Measurements from ENCODE around the gene FNDC8. TPM values are rescaled to one million over a fixed set of nuclear protein-coding genes. Genes with fewer than 3 reads are reported as not detected.
A peak's percentile ranks its signal among the peaks of the same experiment; 100 is the strongest.

FNDC8 gene
- total and polyA plus RNA-seq, 9 of the 15 experiments (the other 6 are each of a cell fraction or from before 2014, with no cell fraction given), result 0.04 TPM; not detected in 8

DNA sequence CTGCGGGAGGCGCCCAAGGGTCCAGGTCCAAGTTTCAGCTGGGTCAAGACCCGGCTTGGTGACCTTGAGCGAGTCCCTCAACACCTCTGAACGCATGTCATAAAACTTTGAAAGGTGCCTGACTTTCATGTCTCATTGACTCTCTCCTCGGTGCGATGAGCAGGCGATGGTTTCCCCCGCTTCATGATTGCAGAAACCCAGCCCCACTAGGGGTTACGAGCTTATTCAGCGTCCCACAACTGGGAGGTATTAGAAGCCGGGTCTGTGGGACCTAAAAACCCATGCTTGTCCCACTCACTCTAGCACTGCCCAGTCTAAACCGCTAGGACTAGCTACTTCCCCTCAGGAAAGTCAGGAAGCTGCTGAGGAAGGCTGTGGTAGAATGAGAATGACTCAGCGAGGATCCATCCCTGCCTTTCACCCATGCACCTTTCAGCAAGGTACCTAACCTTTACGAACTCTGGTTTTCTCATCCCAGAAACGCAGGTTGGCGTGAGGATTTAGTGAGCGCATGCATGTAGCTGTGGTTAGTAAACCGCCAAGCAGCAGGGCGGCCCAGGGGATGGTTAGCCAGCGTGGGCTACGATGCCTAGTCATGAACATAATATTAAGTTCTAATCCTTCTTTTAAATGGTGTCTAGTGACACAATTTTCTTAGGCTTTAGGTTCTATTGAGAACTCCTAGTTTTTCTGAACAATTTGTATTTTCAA lies 31.7 kb upstream of the FNDC8 start (continued):
- 0 out of 2 replicates have a peak, but pooled peaks have one; percentile 16 for TF ChIP-seq JUND (IDR thresholded peaks at IDR 0.05; ENCODE audit: borderline replicate concordance, low read depth, low read length)
- TF ChIP-seq JUND (tag; IDR thresholded peaks at IDR 0.05; ENCODE audit: borderline replicate concordance, low read depth, low read length), result no peak
- TF ChIP-seq SUPT5H (IDR thresholded peaks at IDR 0.05), result peak; percentile 43
- TF ChIP-seq MAFG (tag; conservative IDR thresholded peaks at IDR 0.05), result peak; percentile 64
- TF ChIP-seq PHF8 (IDR thresholded peaks at IDR 0.05; ENCODE audit: borderline replicate concordance, low read length), result peak; percentile 56; the same call in 1 of the 2 replicates
- TF ChIP-seq, protein P1, sequence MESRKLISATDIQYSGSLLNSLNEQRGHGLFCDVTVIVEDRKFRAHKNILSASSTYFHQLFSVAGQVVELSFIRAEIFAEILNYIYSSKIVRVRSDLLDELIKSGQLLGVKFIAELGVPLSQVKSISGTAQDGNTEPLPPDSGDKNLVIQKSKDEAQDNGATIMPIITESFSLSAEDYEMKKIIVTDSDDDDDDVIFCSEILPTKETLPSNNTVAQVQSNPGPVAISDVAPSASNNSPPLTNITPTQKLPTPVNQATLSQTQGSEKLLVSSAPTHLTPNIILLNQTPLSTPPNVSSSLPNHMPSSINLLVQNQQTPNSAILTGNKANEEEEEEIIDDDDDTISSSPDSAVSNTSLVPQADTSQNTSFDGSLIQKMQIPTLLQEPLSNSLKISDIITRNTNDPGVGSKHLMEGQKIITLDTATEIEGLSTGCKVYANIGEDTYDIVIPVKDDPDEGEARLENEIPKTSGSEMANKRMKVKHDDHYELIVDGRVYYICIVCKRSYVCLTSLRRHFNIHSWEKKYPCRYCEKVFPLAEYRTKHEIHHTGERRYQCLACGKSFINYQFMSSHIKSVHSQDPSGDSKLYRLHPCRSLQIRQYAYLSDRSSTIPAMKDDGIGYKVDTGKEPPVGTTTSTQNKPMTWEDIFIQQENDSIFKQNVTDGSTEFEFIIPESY (CRISPR knock-in tag; IDR thresholded peaks at IDR 0.05), result peak; percentile 99
- TF ChIP-seq SPI1 (IDR thresholded peaks at IDR 0.05; ENCODE audit: borderline replicate concordance, low read depth, low read length), result peak; percentile 64; the same call in 1 of the 2 replicates
- TF ChIP-seq ARHGAP35 (IDR thresholded peaks at IDR 0.05; ENCODE audit: partially characterized antibody), result no peak
- TF ChIP-seq MBD2 (IDR thresholded peaks at IDR 0.05; ENCODE audit: borderline replicate concordance, low read depth), result no peak
- TF ChIP-seq MECOM (CRISPR knock-in tag; IDR thresholded peaks at IDR 0.05), result 0 out of 2 replicates have a peak, but pooled peaks have one; percentile 37
- TF ChIP-seq ZNF79 (CRISPR knock-in tag; IDR thresholded peaks at IDR 0.05; ENCODE audit: low read depth), result no peak
- no peak for TF ChIP-seq RFX5 (IDR thresholded peaks at IDR 0.05; ENCODE audit: low read depth, low read length)
- peak; percentile 16 for TF ChIP-seq DPF2 (IDR thresholded peaks at IDR 0.05)
- TF ChIP-seq HMG20A (CRISPR knock-in tag; conservative IDR thresholded peaks at IDR 0.05), result no peak
- TF ChIP-seq CBX3 (IDR thresholded peaks at IDR 0.05; ENCODE audit: borderline replicate concordance in 1 of 2, low read length in 2 of 2), result 0 out of 3 replicates have a peak, but pooled peaks of 1 of the 2 experiments have one; percentile 13
- TF ChIP-seq, protein P2, sequence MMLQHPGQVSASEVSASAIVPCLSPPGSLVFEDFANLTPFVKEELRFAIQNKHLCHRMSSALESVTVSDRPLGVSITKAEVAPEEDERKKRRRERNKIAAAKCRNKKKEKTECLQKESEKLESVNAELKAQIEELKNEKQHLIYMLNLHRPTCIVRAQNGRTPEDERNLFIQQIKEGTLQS (IDR thresholded peaks at IDR 0.05), result peak; percentile 16; the same call in 1 of the 2 replicates
- TF ChIP-seq, protein P2 (CRISPR knock-in tag; conservative IDR thresholded peaks at IDR 0.05), result no peak
- no peak for TF ChIP-seq ZNF239 (CRISPR knock-in tag; IDR thresholded peaks at IDR 0.05)
- TF ChIP-seq TAF1 (IDR thresholded peaks at IDR 0.05; ENCODE audit: control insufficient read depth, extremely low read depth, insufficient read depth, low read length, severe bottlenecking), result peak; percentile 27
- no peak for TF ChIP-seq GATAD2A (IDR thresholded peaks at IDR 0.05)
- TF ChIP-seq ZNF165 (CRISPR knock-in tag; IDR thresholded peaks at IDR 0.05; ENCODE audit: borderline replicate concordance), result 0 out of 2 replicates have a peak, but pooled peaks have one; percentile 41
- TF ChIP-seq L3MBTL2 (IDR thresholded peaks at IDR 0.05), result peak; percentile 5; the same call in 1 of the 2 replicates
- peak; percentile 7; the same call in 1 of the 2 replicates for TF ChIP-seq ESRRA (IDR thresholded peaks at IDR 0.05; ENCODE audit: borderline replicate concordance, low read depth)
- TF ChIP-seq SMARCE1 (IDR thresholded peaks at IDR 0.05), result peak; percentile 45; the same call in 1 of the 2 replicates
- TF ChIP-seq POLR2A (conservative IDR thresholded peaks at IDR 0.05), result peak; percentile 53
- TF ChIP-seq HSF4 (CRISPR knock-in tag; IDR thresholded peaks at IDR 0.05; ENCODE audit: borderline replicate concordance), result no peak
- no peak for TF ChIP-seq HNRNPUL1 (IDR thresholded peaks at IDR 0.05; ENCODE audit: low read length)
- peak; percentile 52; the same call in 1 of the 2 replicates for TF ChIP-seq MAFK (IDR thresholded peaks at IDR 0.05; ENCODE audit: low read length)
- TF ChIP-seq ZNF316 (IDR thresholded peaks at IDR 0.05), result peak; percentile 77
- peak; percentile 61 for TF ChIP-seq FOSL1 (tag; conservative IDR thresholded peaks at IDR 0.05)
